Middle frontal gyrus (tissue), 1 donor: ENCODE measurements around the gene RTEL1.

ENCODE experiments used
- DNase-seq: peaks from one replicate; pipeline ENCODE4 v3.0.0-alpha.2; 2015; ENCODE audit warnings: low spot score; ENCODE audit errors: extremely low spot score

The RTEL1 gene

DNA sequence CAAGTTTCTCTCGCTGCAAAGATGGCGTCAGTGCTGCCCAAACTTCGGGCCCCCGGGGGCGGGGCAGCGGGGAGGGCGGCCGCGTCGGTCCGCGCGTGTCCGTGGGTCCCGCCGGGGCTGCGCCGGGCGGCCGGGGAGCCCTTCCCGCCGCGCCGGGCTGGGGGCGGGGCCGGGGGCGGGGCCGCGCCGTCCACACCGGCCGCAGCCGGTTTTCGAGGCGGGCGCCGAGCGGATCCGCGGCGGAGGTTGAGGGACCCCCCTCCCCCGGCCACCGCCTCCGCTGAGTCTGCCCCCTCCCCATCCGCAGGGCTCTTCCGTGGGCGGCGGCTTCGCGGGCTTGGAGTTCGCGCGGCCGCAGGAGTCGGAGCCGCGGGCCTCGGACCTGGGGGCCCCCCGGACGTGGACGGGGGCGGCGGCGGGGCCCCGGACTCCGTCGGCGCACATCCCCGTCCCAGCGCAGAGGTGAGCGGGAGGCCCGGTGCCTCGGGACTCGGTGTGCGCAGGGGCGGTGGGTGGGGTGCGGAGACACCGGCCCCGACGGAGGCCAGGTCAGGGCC, 82.0 kb downstream of the RTEL1 start:
- no peak for DNase-seq

DNA sequence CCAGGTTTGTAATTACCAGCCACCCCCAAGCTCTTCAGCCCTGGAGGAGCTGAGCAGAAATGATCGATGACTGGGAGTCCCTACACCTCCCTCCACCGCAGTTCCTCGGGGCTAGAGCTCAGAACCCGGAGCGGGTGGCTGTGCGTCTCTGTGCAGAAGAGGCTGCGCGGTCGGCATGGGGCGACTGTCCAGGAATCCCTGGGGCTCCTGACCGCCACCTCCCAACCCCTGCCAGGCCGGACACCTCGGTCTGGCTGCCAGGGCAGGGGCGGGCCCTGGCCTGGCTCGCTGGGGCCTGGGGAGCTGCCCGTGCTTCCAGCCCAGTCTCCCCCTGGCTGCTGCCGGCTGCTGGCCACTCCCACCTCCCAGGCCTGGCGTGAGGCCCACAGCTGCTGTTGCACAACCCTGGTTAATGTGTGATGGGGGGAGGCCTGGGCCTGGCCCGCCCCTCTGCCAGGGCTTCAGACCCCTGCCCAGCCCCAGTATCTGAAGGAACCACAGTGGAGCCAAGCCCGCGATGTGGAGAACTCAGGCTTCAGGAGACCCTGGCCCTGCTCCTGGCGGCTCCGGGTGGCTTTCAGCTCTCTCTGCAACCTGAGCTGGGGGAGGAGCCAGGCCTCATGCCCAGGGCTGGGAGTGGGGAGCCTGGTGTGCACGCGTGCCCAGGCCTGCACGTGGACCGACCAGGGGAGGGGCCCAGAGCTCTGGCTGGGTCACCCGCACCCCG, 82.7 kb downstream of the RTEL1 start:
- no peak for DNase-seq

DNA sequence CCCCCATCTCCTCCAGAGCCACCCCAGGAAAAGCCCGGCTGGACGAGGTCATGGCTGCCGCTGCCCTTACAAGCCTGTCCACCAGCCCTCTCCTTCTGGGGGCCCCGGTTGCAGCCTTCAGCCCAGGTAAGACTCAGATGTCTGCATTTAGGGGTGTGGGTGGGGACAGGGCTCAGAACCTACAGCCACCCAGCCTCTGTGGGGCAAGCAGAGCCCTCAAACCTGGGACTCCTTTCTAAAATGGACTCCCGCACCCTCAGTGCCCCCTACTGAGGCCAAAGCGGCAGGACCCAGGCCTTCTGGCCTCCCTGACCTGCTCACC, 83.2 kb downstream of the RTEL1 start:
- no peak for DNase-seq

DNA sequence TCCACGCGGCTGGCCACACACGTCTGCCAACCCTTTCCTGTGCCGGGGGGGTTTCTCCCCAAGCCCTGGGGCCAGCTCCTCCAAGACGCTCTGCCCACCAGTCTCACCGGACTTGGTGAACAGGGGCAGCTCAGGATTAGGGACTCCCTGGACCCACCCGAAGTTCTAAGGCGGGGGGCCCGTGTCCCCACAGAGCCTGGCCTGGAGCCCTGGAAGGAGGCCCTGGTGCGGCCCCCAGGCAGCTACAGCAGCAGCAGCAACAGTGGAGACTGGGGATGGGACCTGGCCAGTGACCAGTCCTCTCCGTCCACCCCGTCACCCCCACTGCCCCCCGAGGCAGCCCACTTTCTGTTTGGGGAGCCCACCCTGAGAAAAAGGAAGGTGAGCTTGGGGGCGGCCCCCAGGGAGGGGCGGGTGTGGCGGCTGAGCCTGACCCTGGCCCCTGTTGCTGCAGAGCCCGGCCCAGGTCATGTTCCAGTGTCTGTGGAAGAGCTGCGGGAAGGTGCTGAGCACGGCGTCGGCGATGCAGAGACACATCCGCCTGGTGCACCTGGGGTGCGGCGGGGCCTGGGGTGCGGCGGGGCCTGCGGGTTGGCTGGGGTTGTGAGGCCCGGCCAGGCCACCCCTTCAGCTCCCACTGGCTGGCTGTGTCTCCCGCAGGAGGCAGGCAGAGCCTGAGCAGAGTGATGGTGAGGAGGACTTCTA, 83.7 kb downstream of the RTEL1 start:
- DNase-seq: no peak

DNA sequence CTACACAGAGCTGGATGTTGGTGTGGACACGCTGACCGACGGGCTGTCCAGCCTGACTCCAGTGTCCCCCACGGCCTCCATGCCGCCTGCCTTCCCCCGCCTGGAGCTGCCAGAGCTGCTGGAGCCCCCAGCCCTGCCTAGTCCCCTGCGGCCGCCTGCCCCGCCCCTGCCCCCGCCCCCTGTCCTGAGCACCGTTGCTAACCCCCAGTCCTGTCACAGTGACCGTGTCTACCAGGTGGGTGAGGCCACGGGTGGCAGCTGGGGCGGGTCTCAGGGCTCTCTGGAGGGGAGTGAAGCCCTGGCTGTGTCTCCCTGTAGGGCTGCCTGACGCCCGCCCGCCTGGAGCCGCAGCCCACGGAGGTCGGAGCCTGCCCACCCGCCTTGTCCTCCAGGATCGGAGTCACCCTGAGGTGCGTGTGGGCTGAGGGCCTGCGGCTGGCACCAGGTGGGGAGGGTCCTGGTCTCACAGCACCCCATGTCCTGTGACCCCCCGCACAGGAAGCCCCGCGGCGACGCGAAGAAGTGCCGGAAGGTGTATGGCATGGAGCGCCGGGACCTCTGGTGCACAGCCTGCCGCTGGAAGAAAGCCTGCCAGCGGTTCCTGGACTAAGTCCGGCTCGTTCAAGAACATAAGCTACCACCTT, 84.4 kb downstream of the RTEL1 start:
- no peak for DNase-seq

DNA sequence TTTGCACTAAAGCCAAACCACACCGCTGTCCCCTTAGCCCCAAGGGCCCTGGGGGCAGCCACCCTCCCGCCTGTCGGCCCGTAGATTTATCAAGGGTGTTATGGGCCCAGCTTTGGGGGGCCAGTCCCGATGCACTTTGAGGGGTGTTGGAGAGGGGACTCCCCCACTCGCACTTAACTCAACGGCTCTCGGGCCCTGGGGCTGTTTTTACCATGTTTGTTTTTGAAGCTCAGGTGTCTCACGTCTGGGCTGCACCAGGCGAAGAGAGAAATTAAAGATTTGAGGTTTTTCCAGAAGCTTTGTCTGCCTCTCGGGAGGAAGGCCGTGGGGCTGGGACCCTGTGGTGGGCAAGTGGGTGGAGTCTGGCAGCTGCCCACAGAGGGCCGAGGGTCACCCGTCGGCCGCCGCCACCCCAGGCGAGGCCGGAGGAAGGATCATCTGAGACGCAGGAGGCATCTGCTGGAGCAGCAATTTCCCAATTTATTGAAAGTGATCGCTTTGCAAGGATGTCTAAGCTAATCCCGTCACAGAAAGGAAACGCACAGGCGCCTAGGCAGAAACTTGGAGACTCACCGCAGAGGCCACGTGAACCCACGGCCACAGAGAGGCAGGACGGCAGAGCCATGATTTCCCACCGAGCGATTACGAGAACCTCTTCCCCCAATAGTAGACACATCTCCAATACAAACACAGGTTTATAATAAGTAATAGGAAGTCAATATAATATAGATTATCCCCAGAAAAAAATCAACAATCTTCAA, 85.3 kb downstream of the RTEL1 start:
- DNase-seq: no peak

DNA sequence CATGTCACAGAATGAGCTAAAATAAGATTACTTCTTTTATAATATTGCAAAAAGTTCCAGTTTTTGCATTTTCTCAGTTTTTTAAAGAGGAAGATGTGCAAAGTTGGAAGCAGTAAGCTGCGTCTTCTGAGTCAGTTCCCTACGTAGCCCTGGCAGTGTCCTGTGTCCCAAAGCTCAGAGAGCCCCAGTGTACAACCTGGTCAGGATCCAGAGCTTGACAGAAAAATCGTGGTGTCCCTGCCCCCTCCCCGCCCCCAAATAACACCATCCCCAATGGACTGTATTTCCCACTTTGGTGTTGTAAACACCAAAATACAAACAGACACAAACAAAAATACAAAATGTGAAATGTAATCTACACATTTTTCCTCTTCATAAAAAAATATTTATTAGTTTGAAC, 86.0 kb downstream of the RTEL1 start:
- DNase-seq: no peak

DNA sequence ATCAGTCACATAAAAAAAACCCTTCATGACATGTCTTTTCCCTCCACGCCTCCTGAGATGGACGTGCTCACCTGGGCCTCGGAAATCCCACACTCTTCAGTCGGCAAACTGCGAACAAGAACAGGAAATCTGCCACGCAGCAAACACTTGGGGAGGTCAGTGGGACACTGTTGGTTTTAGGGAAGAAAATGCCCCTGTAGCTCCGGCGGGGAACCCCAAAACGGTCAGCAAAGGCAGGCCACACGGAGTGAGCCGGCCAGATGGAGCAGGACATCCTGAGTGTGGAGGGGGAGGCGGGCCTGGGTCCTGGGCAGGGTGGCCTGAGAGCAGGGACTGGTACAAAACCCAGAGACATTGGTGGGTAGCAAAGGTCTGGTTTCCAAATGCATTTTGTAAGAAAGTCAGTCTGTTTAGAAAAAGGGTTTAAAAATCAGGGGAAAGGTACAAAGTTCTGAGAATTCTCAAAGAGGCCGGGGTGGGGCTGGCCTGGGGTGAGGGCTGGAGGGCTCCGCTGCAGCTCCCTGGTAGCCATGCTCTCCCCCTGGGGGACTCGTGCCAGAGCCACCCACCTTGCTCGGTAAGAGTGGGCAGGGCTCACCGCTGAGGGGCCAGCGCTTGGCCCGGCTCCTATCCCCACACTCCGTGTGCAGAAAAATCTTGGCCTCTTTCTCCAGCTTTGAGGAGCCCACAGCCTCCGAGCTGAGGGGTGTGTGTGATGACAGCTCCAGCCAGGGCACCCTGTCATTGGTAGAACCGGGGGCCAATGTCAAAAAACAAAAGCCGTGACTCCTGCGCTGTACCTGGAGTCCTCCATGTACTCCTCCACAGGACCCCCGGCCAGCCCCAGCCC, 86.7 kb downstream of the RTEL1 start:
- no peak for DNase-seq

DNA sequence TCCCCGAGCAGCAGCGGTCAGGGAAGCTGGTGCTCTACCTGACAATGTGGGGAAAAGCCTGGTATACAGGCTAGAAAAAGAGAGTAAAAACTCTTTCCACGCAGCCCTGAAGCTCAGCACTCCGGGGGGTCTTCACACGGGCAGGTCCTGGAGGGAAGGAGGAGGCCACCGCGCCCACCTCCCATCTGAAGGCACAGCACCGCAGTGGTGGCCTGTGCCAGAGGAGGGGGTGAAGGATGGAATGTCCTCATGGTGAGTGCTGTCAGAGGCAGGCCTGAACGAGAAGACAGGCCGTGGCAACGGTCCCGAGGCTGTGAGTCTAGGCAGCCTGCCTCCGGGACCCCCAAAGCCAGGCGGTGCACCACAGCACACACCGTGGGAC, 87.3 kb downstream of the RTEL1 start:
- no peak for DNase-seq
